ENCODE results near the gene FBP2. TPM values are rescaled to one million over a fixed set of nuclear protein-coding genes. Genes with fewer than 3 reads are reported as not detected.

The FBP2 gene
- total and polyA plus RNA-seq, 2 of the 4 experiments (the other 2 are of a cell fraction) = not detected

DNA sequence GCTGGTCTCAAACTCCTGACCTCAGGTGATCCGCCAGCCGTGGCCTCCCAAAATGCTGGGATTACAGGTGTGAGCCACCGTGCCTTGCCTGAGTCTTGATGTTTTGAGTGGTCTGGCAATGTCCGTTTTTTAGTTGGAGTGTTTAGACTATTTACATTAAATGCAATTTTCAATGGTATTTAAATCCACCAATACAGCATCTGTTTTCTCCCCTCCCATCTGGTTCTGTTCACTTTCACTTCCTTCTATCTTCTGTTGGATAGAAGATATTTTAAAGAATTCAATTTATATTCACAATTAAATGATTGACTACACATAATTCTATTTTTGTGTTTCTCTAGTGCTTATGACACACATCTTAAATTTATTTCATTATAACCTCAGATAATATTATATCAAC is 64.7 kb downstream of the FBP2 start:
- DNase-seq (no peak), ATAC-seq (ENCODE audit: low read depth) (no peak)
- no peaks in the 10 kb centered on the region for H3K9me1 ChIP-seq (ENCODE audit: insufficient read depth, low read length)
- H3K56ac ChIP-seq (ENCODE audit: extremely low read depth, insufficient read depth, low read length) = no peak overlapping the region
- H3K4ac ChIP-seq (ENCODE audit: low read depth, low read length) = no peak overlapping the region
- no peaks in the 10 kb centered on the region for H3K9me3 ChIP-seq (ENCODE audit: control insufficient read depth, insufficient read depth, low read length)
- TF ChIP-seq SMC3 (IDR thresholded peaks at IDR 0.05; ENCODE audit: low read depth, low read length) = no peak
- TF ChIP-seq BHLHE40 (IDR thresholded peaks at IDR 0.05; ENCODE audit: low read depth, low read length) = no peak
- no peak for TF ChIP-seq MAFK (IDR thresholded peaks at IDR 0.05; ENCODE audit: low read depth, low read length)
- TF ChIP-seq NFE2L2 (IDR thresholded peaks at IDR 0.05; ENCODE audit: low read depth, low read length) = no peak
- TF ChIP-seq, protein P1, sequence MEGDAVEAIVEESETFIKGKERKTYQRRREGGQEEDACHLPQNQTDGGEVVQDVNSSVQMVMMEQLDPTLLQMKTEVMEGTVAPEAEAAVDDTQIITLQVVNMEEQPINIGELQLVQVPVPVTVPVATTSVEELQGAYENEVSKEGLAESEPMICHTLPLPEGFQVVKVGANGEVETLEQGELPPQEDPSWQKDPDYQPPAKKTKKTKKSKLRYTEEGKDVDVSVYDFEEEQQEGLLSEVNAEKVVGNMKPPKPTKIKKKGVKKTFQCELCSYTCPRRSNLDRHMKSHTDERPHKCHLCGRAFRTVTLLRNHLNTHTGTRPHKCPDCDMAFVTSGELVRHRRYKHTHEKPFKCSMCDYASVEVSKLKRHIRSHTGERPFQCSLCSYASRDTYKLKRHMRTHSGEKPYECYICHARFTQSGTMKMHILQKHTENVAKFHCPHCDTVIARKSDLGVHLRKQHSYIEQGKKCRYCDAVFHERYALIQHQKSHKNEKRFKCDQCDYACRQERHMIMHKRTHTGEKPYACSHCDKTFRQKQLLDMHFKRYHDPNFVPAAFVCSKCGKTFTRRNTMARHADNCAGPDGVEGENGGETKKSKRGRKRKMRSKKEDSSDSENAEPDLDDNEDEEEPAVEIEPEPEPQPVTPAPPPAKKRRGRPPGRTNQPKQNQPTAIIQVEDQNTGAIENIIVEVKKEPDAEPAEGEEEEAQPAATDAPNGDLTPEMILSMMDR (conservative IDR thresholded peaks at IDR 0.05; ENCODE audit: low read depth, low read length) = no peak
- TF ChIP-seq CEBPB (IDR thresholded peaks at IDR 0.05; ENCODE audit: low read depth, low read length) = no peak
- TF ChIP-seq FOS (IDR thresholded peaks at IDR 0.05; ENCODE audit: low read depth, low read length) = no peak
- no peak for TF ChIP-seq RFX5 (IDR thresholded peaks at IDR 0.05; ENCODE audit: low read depth, low read length)
- TF ChIP-seq MAZ (IDR thresholded peaks at IDR 0.05; ENCODE audit: borderline replicate concordance, low read depth, low read length) = no peak
- no peak for TF ChIP-seq RAD21 (IDR thresholded peaks at IDR 0.05; ENCODE audit: low read length)
- no peak for TF ChIP-seq RCOR1 (IDR thresholded peaks at IDR 0.05; ENCODE audit: insufficient replicate concordance, low read length)
- no peak for TF ChIP-seq MXI1 (IDR thresholded peaks at IDR 0.05; ENCODE audit: borderline replicate concordance, low read depth, low read length)
- no peak overlapping the region for H2BK15ac ChIP-seq (ENCODE audit: low read depth, low read length)
- no peak overlapping the region for H4K91ac ChIP-seq (ENCODE audit: insufficient read depth, low read depth, low read length)
- no peak overlapping the region for H3K4me2 ChIP-seq (ENCODE audit: low read depth, low read length)
- no peak overlapping the region for H2BK20ac ChIP-seq (ENCODE audit: low read depth, low read length)
- intact Hi-C loops (cut with micrococcal nuclease) (no loop called here), in situ Hi-C loops (cut with MboI; ENCODE audit: low sequenced_read_pairs) (no loop called here), dilution Hi-C loops (cut with HindIII; ENCODE audit: low sequenced_read_pairs, unreplicated experiment) (no loop called here)
- no peaks in the 10 kb centered on the region for H3K4me1 ChIP-seq (ENCODE audit: control insufficient read depth, insufficient read depth, low read length)
- H2BK120ac ChIP-seq (ENCODE audit: low read depth, low read length) = no peak overlapping the region
- no peaks in the 10 kb centered on the region for H3K27me3 ChIP-seq (ENCODE audit: control insufficient read depth, insufficient read depth, low read length)
- no peak overlapping the region for H2AFZ ChIP-seq (replicated peaks; ENCODE audit: low read length, poor library complexity)
- H4K8ac ChIP-seq (ENCODE audit: low read depth in 2 of 2, low read length in 2 of 2) = no peak overlapping the region
- no TSS peak for BruUV-seq (replicated peaks)
- no peak overlapping the region for H3K23ac ChIP-seq (ENCODE audit: low read depth, low read length)
- H3K14ac ChIP-seq (replicated peaks; ENCODE audit: low read depth, low read length) = no peak overlapping the region
- H3K9ac ChIP-seq (ENCODE audit: low read depth, low read length) = no peak overlapping the region
- no CpG with 5 or more reads among the region's 4 CpGs for WGBS, 2 experiments (ENCODE audit: extremely low coverage in 2 of 2, insufficient read length in 1 of 2)
- no peak overlapping the region for H2BK5ac ChIP-seq (ENCODE audit: low read depth, low read length, poor library complexity, severe bottlenecking)
- no peak overlapping the region for H2AK5ac ChIP-seq (ENCODE audit: low read depth, low read length)
- ChIA-PET POLR2A (ENCODE audit: unreplicated experiment) (no interaction called here), CTCF (no interaction called here)
- no peaks in the 10 kb centered on the region for H3K36me3 ChIP-seq (ENCODE audit: control insufficient read depth, insufficient read depth, low read length)
- H4K20me1 ChIP-seq (ENCODE audit: insufficient read depth, low read length) = no peaks in the 10 kb centered on the region
- H3K4me3 ChIP-seq (ENCODE audit: insufficient read depth, low read depth, low read length) = no peak overlapping the region
- no peaks in the 10 kb centered on the region for H3K79me1 ChIP-seq (ENCODE audit: low read depth in 1 of 2, low read length in 2 of 2)
- no peak overlapping the region for H3K18ac ChIP-seq (ENCODE audit: low read depth, low read length)
- H2AK9ac ChIP-seq (replicated peaks; ENCODE audit: low read depth, low read length, poor library complexity) = no peak overlapping the region
- H3K27ac ChIP-seq (ENCODE audit: insufficient read depth, low read length) = no peak overlapping the region
- H4K5ac ChIP-seq (ENCODE audit: low read depth, low read length) = no peak overlapping the region

All from IMR-90 (cell line).